ENCODE data around the gene KCTD20.
"Not testable (repeated sequence)": the region's sequence is repeated elsewhere in the genome, so short reads cannot be mapped to it uniquely, and the experiment has no call there.

DNA sequence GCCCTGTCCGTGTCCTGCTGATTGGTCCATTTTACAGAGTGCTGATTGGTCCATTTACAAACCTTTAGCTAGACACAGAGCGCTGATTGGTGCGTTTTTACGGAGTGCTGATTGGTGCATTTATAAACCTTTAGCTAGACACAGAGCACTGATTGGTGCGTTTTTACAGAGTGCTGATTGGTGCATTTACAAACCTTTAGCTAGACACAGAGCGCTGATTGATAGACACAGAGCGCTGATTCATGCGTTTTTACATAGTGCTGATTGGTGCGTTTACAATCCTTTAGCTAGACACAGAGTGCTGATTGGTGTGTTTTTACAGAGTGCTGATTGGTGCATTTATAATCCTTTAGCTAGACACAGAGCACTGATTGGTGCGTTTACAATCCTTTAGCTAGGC is 6.4 kb downstream of the KCTD20 start:
- TF ChIP-seq, protein P1, sequence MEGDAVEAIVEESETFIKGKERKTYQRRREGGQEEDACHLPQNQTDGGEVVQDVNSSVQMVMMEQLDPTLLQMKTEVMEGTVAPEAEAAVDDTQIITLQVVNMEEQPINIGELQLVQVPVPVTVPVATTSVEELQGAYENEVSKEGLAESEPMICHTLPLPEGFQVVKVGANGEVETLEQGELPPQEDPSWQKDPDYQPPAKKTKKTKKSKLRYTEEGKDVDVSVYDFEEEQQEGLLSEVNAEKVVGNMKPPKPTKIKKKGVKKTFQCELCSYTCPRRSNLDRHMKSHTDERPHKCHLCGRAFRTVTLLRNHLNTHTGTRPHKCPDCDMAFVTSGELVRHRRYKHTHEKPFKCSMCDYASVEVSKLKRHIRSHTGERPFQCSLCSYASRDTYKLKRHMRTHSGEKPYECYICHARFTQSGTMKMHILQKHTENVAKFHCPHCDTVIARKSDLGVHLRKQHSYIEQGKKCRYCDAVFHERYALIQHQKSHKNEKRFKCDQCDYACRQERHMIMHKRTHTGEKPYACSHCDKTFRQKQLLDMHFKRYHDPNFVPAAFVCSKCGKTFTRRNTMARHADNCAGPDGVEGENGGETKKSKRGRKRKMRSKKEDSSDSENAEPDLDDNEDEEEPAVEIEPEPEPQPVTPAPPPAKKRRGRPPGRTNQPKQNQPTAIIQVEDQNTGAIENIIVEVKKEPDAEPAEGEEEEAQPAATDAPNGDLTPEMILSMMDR (conservative IDR thresholded peaks at IDR 0.05) = not testable (repeated sequence)
- TF ChIP-seq ZFX (IDR thresholded peaks at IDR 0.05) = not testable (repeated sequence)
